Smooth muscle cell of the coronary artery (primary cell): Measurements from ENCODE around the gene NAV2. TPM values are rescaled to one million over a fixed set of nuclear protein-coding genes. Genes with fewer than 3 reads are reported as not detected.

Source experiments
- total RNA-seq: library from RNA; depleted of rRNA; stranded (reverse); fragments of >200 nt; gene quantifications from 2 replicates; pipeline ENCODE4 v1.2.3, GENCODE V29; 2014; ENCODE audit warnings: low replicate concordance

NAV2 gene
- 8.0 and 10.4 TPM in 2 replicates for total RNA-seq

GRCh38 chr11:19712281-19713195 lies at the start of gene NAV2:
NAV2 (plus strand) TSS chr11:19712837; CDS start chr11:19713696, 859 bp downstream.

GRCh38 chr11:20160425-20161229 lies 448.0 kb downstream of the NAV2 start, which contains the start of gene DBX1:
DBX1 (minus strand) TSS chr11:20160475; CDS start chr11:20160324, 151 bp downstream.

